ENCODE measurements around the gene HK1.
"Not testable (repeated sequence)": the region's sequence is repeated elsewhere in the genome, so short reads cannot be mapped to it uniquely, and the experiment has no call there.

Gene HK1

GRCh38 chr10:69326692-69327091 is 48.4 kb downstream of the HK1 start:
- H3K4me3 ChIP-seq (ENCODE audit: low read depth, low read length): no peak overlapping the region
- no peaks in the 10 kb centered on the region for H3K9me3 ChIP-seq (ENCODE audit: severe bottlenecking)
- no peaks in the 10 kb centered on the region; the same call in none of the 2 replicates for H3K36me3 ChIP-seq
- no peak for TF ChIP-seq CTCF (IDR thresholded peaks at IDR 0.05; ENCODE audit: low read depth, low read length)
- no peaks in the 10 kb centered on the region for H3K27me3 ChIP-seq (ENCODE audit: insufficient read depth, low read depth, severe bottlenecking)
- H3K27ac ChIP-seq: no peak overlapping the region
- no peak for DNase-seq

- H3K4me3 ChIP-seq (ENCODE audit: low read depth, low read length): no peak overlapping the region
- H3K27me3 ChIP-seq (ENCODE audit: insufficient read depth, low read depth, severe bottlenecking): no peaks in the 10 kb centered on the region
- no peak for TF ChIP-seq CTCF (IDR thresholded peaks at IDR 0.05; ENCODE audit: low read depth, low read length)
- no peaks in the 10 kb centered on the region for H3K9me3 ChIP-seq (ENCODE audit: severe bottlenecking)
- DNase-seq: no peak
- no peaks in the 10 kb centered on the region; the same call in none of the 2 replicates for H3K36me3 ChIP-seq
- H3K27ac ChIP-seq: no peak overlapping the region
Measured at GRCh38 chr10:69327463-69328379, 49.4 kb downstream of the HK1 start.

- DNase-seq: no peak
- no peak for TF ChIP-seq CTCF (IDR thresholded peaks at IDR 0.05; ENCODE audit: low read depth, low read length)
- Histone ChIP-seq H3K27me3 (ENCODE audit: insufficient read depth, low read depth, severe bottlenecking) (no peaks in the 10 kb centered on the region), H3K9me3 (ENCODE audit: severe bottlenecking) (no peaks in the 10 kb centered on the region), H3K36me3 (no peaks in the 10 kb centered on the region; the same call in none of the 2 replicates), H3K27ac (no peak overlapping the region), H3K4me3 (ENCODE audit: low read depth, low read length) (no peak overlapping the region)
Measured at GRCh38 chr10:69328380-69328735, 50.1 kb downstream of the HK1 start.

GRCh38 chr10:69328888-69329287 is 50.6 kb downstream of the HK1 start:
- not testable (repeated sequence) for H3K27ac ChIP-seq; H3K36me3 ChIP-seq; H3K4me3 ChIP-seq (ENCODE audit: low read depth, low read length); DNase-seq; H3K27me3 ChIP-seq (ENCODE audit: insufficient read depth, low read depth, severe bottlenecking); H3K9me3 ChIP-seq (ENCODE audit: severe bottlenecking)

GRCh38 chr10:69329721-69330178 is 51.5 kb downstream of the HK1 start:
- DNase-seq: no peak
- Histone ChIP-seq H3K4me3 (ENCODE audit: low read depth, low read length) (no peak overlapping the region), H3K36me3 (no peaks in the 10 kb centered on the region; the same call in none of the 2 replicates), H3K27ac (no peak overlapping the region), H3K27me3 (ENCODE audit: insufficient read depth, low read depth, severe bottlenecking) (no peaks in the 10 kb centered on the region), H3K9me3 (ENCODE audit: severe bottlenecking) (no peaks in the 10 kb centered on the region)
- TF ChIP-seq CTCF (IDR thresholded peaks at IDR 0.05; ENCODE audit: low read depth, low read length): no peak

GRCh38 chr10:69331161-69331560 is 52.9 kb downstream of the HK1 start:
- Histone ChIP-seq H3K4me3 (ENCODE audit: low read depth, low read length) (no peak overlapping the region), H3K27ac (no peak overlapping the region), H3K9me3 (ENCODE audit: severe bottlenecking) (no peaks in the 10 kb centered on the region), H3K36me3 (no peaks in the 10 kb centered on the region; the same call in none of the 2 replicates), H3K27me3 (ENCODE audit: insufficient read depth, low read depth, severe bottlenecking) (no peaks in the 10 kb centered on the region)
- no peak for TF ChIP-seq CTCF (IDR thresholded peaks at IDR 0.05; ENCODE audit: low read depth, low read length)
- DNase-seq: no peak
